Left cardiac atrium (tissue), 2 donors: ENCODE measurements around the gene VARS2. TPM values are rescaled to one million over a fixed set of nuclear protein-coding genes. Genes with fewer than 3 reads are reported as not detected.

Experiments
- microRNA-seq, 2 donors: library from miRNA; unstranded; fragments of <30 nt; microRNA quantifications; one replicate each; pipeline ENCODE4 v1.2.0, GENCODE V29; 2020
- total RNA-seq, 2 donors: library from RNA; stranded (reverse); fragmentation: NEBNext Ultra II Directional; extraction: Animal tissue kit (Norgen Biotek cat#: 25700); gene quantifications; one replicate each; pipeline ENCODE4 v1.2.1, GENCODE V29; 2021
- donor health status: DM: no; HTN: yes; CAD: no; lungs with severe emphysema.
- donor health status: DM: yes; HTN: yes; CAD: no.

Gene VARS2
- total RNA-seq, 2 donors from 2014 or later, result 14.0 to 18.7 TPM

Small RNA genes lying within 50 kb of the gene (microRNA-seq; reads per million reads assigned to microRNA genes)
- 0.20 to 0.54 reads per million in 2 donors for gene MIR4640

Other genes starting within 250 kb of the VARS2 start
- gene DHX16, start 241.2 kb upstream of the VARS2 start, total RNA-seq, result 10 to 100 TPM; 17.6 to 18.6 TPM
- gene PPP1R18, start 227.6 kb upstream of the VARS2 start, total RNA-seq, result 10 to 100 TPM; 28.0 to 36.8 TPM
- gene NRM, start 223.3 kb upstream of the VARS2 start, total RNA-seq, result 1 to 10 TPM; 5.3 to 6.3 TPM
- gene MDC1, start 197.0 kb upstream of the VARS2 start, total RNA-seq, result 10 to 100 TPM; 19.1 to 25.6 TPM
- 100 to 1,000 TPM; 276 to 303 TPM for gene TUBB, start 193.9 kb upstream of the VARS2 start, total RNA-seq
- gene FLOT1, start 171.6 kb upstream of the VARS2 start, total RNA-seq, result 100 to 1,000 TPM; 170 to 179 TPM
- 10 to 100 TPM; 23.0 to 81.5 TPM for gene IER3, start 169.7 kb upstream of the VARS2 start, total RNA-seq
- 10 to 100 TPM; 58.4 to 60.2 TPM for gene DDR1, start 29.7 kb upstream of the VARS2 start, total RNA-seq
- 10 to 100 TPM; 24.4 to 25.3 TPM for gene GTF2H4, start 6.0 kb upstream of the VARS2 start, total RNA-seq
- not detected for gene SFTA2, start 17.9 kb downstream of the VARS2 start, total RNA-seq
- gene MUCL3, start 26.7 kb downstream of the VARS2 start, total RNA-seq, result not detected
- not detected for gene MUC21, start 69.5 kb downstream of the VARS2 start, total RNA-seq
- gene MUC22, start 96.2 kb downstream of the VARS2 start, total RNA-seq, result under 1 TPM in 1 of 2 donors, not detected in 1; 0.06 TPM
- gene C6orf15, start 198.3 kb downstream of the VARS2 start, total RNA-seq, result not detected
- gene PSORS1C1, start 200.6 kb downstream of the VARS2 start, total RNA-seq, result 1 to 10 TPM; 1.1 to 1.9 TPM
- gene CDSN, start 206.2 kb downstream of the VARS2 start, total RNA-seq, result under 1 TPM in 1 of 2 donors, not detected in 1; 0.10 TPM
- not detected for gene PSORS1C2, start 224.8 kb downstream of the VARS2 start, total RNA-seq
- gene CCHCR1, start 243.6 kb downstream of the VARS2 start, total RNA-seq, result 10 to 100 TPM; 10.4 to 11.0 TPM
- gene TCF19, start 244.4 kb downstream of the VARS2 start, total RNA-seq, result 1 to 10 TPM; 2.2 to 8.3 TPM